HepG2 (cell line): ENCODE measurements around the gene KIF2C. TPM values are rescaled to one million over a fixed set of nuclear protein-coding genes. Genes with fewer than 3 reads are reported as not detected.

Experiments
- ATAC-seq: fragments of 200-7000 bp; cut with Tn5 transposase; 3 replicates; pipeline ENCODE4 v1.9.1; 2020; ENCODE audit warnings: mild to moderate bottlenecking, moderate library complexity
- BruUV-seq: library from RNA; stranded (reverse); fragments of 400-500 nt; replicated peaks from 2 replicates; lab custom pipeline; 2021; lab: Mats Ljungman, UMichigan
- CTCF ChIA-PET: fragments of 300-600 bp; formaldehyde crosslinking; extraction: SDS; loops from one replicate; lab custom pipeline; 2021; ENCODE audit warnings: low total read pairs, inconsistent platforms, low intra/inter-chr PET ratio; lab: Yijun Ruan, JAX
- POLR2A ChIA-PET: fragments of 350-600 bp; sonication (Branson Sonifier 250); formaldehyde crosslinking; loops from one replicate; lab custom pipeline; 2020; ENCODE audit warnings: antibody characterized with exemption, inconsistent platforms; lab: Yijun Ruan, JAX
- DNase-seq: peaks from one replicate; pipeline ENCODE4 v3.0.0-alpha.2; 2015; ENCODE audit warnings: low spot score
- FAIRE-seq: peaks from 3 replicates; lab custom pipeline; 2011; peaks lifted over from hg19 to GRCh38; lab: Jason Lieb, UNC
- H2AFZ ChIP-seq: one replicate; pipeline ENCODE4 v1.6.1; 2011; ENCODE audit warnings: low read length, inconsistent platforms
- H3K27ac ChIP-seq: fragments of 300-600 bp; 3 replicates; pipeline ENCODE4 v1.8.0; 2011; ENCODE audit warnings: mixed run types, mild to moderate bottlenecking, mixed read lengths, low read length, inconsistent platforms; ENCODE audit not compliant: insufficient read depth; ENCODE audit errors: extremely low read length
- H3K27me3 ChIP-seq, 2 experiments: fragments of 200-600 bp in 1 of 2; 2 replicates in 1 of 2; 3 replicates in 1 of 2; pipeline versions ENCODE4 v1.6.0 to v1.8.0; 2011; ENCODE audit warnings: low read length in 2 of 2, mild to moderate bottlenecking in 2 of 2, moderate library complexity in 2 of 2, inconsistent platforms in 1 of 2; ENCODE audit not compliant: insufficient read depth in 2 of 2, control insufficient read depth in 1 of 2
- H3K36me3 ChIP-seq, 2 experiments: fragments of 200-600 bp in 1 of 2; replicated peaks in 1 of 2; 2 replicates in 1 of 2; 3 replicates in 1 of 2; pipeline versions ENCODE4 v1.5.1 to v1.8.0; 2011; ENCODE audit warnings: low read length in 2 of 2, inconsistent platforms in 1 of 2; ENCODE audit not compliant: insufficient read depth in 2 of 2, control insufficient read depth in 1 of 2
- H3K4me1 ChIP-seq: 2 replicates; pipeline ENCODE4 v1.5.1; 2012; ENCODE audit warnings: low read length, inconsistent platforms; ENCODE audit not compliant: insufficient read depth
- H3K4me2 ChIP-seq: 2 replicates; pipeline ENCODE4 v1.6.0; 2011; ENCODE audit warnings: low read depth, low read length, inconsistent platforms
- H3K4me3 ChIP-seq, 3 experiments: fragments of 200-600 bp in 1 of 3; sonication (generic), shearing (Covaris generic) in 1 of 3; replicated peaks in 1 of 3; 2 replicates each; pipeline ENCODE4 v1.5.1; 2011 to 2016; ENCODE audit warnings: low read length in 3 of 3, inconsistent platforms in 2 of 3, low read depth in 2 of 3, mild to moderate bottlenecking in 2 of 3, control low read depth in 1 of 3, mixed read lengths in 1 of 3; ENCODE audit not compliant: insufficient read depth in 1 of 3
- H3K79me2 ChIP-seq: one replicate; pipeline ENCODE4 v1.6.1; 2011; ENCODE audit warnings: low read length, inconsistent platforms; ENCODE audit not compliant: insufficient read depth
- H3K9ac ChIP-seq: 2 replicates; pipeline ENCODE4 v1.6.0; 2011; ENCODE audit warnings: mild to moderate bottlenecking, low read depth, low read length, inconsistent platforms; ENCODE audit not compliant: insufficient read depth
- H3K9me3 ChIP-seq: 2 replicates; pipeline ENCODE4 v1.5.1; 2012; ENCODE audit warnings: mild to moderate bottlenecking, low read length
- H4K20me1 ChIP-seq: 2 replicates; pipeline ENCODE4 v1.6.0; 2011; ENCODE audit warnings: inconsistent platforms, mild to moderate bottlenecking, low read length, moderate library complexity; ENCODE audit not compliant: insufficient read depth
- DNMT1 ChIP-seq: sonication (generic); formaldehyde crosslinking; IDR thresholded peaks from 2 replicates; pipeline ENCODE4 v1.5.1; 2020; ENCODE audit warnings: mild to moderate bottlenecking, missing genetic modification reagents
- ELF3 ChIP-seq: IDR thresholded peaks from 2 replicates; pipeline ENCODE4 v1.6.1; 2016; ENCODE audit warnings: missing genetic modification reagents, missing compliant biosample characterization
- ELK4 ChIP-seq: sonication (generic); formaldehyde crosslinking; IDR thresholded peaks from 2 replicates; pipeline ENCODE4 v1.9.0; 2021; ENCODE audit warnings: missing genetic modification reagents, borderline replicate concordance
- HDAC1 ChIP-seq: sonication (generic); formaldehyde crosslinking; IDR thresholded peaks from 2 replicates; pipeline ENCODE4 v1.5.1; 2020; ENCODE audit warnings: mild to moderate bottlenecking, missing genetic modification reagents
- MTERF4 ChIP-seq: sonication (generic); formaldehyde crosslinking; IDR thresholded peaks from 2 replicates; pipeline ENCODE4 v1.8.0; 2023; ENCODE audit warnings: mild to moderate bottlenecking, missing genetic modification reagents
- SCMH1 ChIP-seq: sonication (generic); formaldehyde crosslinking; IDR thresholded peaks from 2 replicates; pipeline ENCODE4 v1.9.0; 2021; ENCODE audit warnings: missing genetic modification reagents, mild to moderate bottlenecking, borderline replicate concordance
- SMARCE1 ChIP-seq: fragments of 450-650 bp; IDR thresholded peaks from 2 replicates; pipeline ENCODE4 v1.6.1; 2017; ENCODE audit warnings: borderline replicate concordance
- ZNF12 ChIP-seq: sonication (generic); formaldehyde crosslinking; IDR thresholded peaks from 2 replicates; pipeline ENCODE4 v1.5.0; 2020; ENCODE audit warnings: missing genetic modification reagents
- ZNF256 ChIP-seq: sonication (generic); formaldehyde crosslinking; conservative IDR thresholded peaks from 2 replicates; pipeline ENCODE4 v1.4.0; 2020; ENCODE audit warnings: missing genetic modification reagents
- ZNF414 ChIP-seq: sonication (generic); formaldehyde crosslinking; IDR thresholded peaks from 2 replicates; pipeline ENCODE4 v1.5.0; 2020; ENCODE audit warnings: missing genetic modification reagents
- ZNF543 ChIP-seq: sonication (generic); formaldehyde crosslinking; IDR thresholded peaks from 2 replicates; pipeline ENCODE4 v1.4.0; 2020; ENCODE audit warnings: mild to moderate bottlenecking, missing genetic modification reagents
- ZNF777 ChIP-seq: sonication (generic); formaldehyde crosslinking; IDR thresholded peaks from 2 replicates; pipeline ENCODE4 v1.4.0; 2020; ENCODE audit warnings: missing genetic modification reagents
- ZSCAN20 ChIP-seq: sonication (generic); formaldehyde crosslinking; IDR thresholded peaks from 2 replicates; pipeline ENCODE4 v1.4.0; 2020; ENCODE audit warnings: missing genetic modification reagents, mild to moderate bottlenecking, borderline replicate concordance
- WGBS: methylation state at CpG from one replicate; pipeline ENCODE4 v1.1.6; 2017; ENCODE audit warnings: low lambda C conversion rate; 5-methylcytosine and 5-hydroxymethylcytosine counted together
- in situ Hi-C: cut with HindIII; loops from 2 replicates; pipeline ENCODE4 v1.10.0; 2017; ENCODE audit warnings: low pct_unique_long_range_greater_than_20kb; ENCODE audit not compliant: extremely low pct_ligation_motif_present
- intact Hi-C: fragments of 100-400 bp; cut with micrococcal nuclease; formaldehyde crosslinking; loops from one replicate; pipeline ENCODE4 v1.10.0; 2022; ENCODE audit not compliant: unreplicated experiment
- polyA plus RNA-seq, 8 experiments: library from polyadenylated mRNA; depleted of rRNA in 3 of 8; stranded (reverse) in 7 of 8; unstranded in 1 of 8; fragments of >200 nt; fragmentation: Illumina TruSeq in 4 of 8; extraction: Trizol in 4 of 8; gene quantifications; 2 replicates each; pipeline versions ENCODE4 v1.2.1 to v1.2.3, GENCODE V29; 2011 to 2016; ENCODE audit warnings: low read depth in 4 of 8, missing spikeins in 1 of 8, mixed read lengths in 1 of 8; ENCODE audit not compliant: insufficient read depth in 1 of 8
- total RNA-seq, 5 experiments: library from RNA; depleted of rRNA; stranded (reverse); fragments of >200 nt; fragmentation: Illumina TruSeq; extraction: Trizol; gene quantifications; 2 replicates each; pipeline ENCODE4 v1.2.3, GENCODE V29; 2016; ENCODE audit warnings: low read depth in 1 of 5
- TF ChIP-seq, protein P1 (sequence below): sonication (generic); formaldehyde crosslinking; IDR thresholded peaks from 2 replicates; pipeline ENCODE4 v1.4.0; 2020; ENCODE audit warnings: missing genetic modification reagents
- TF ChIP-seq, protein P2 (sequence below): sonication (generic); formaldehyde crosslinking; IDR thresholded peaks from 2 replicates; pipeline ENCODE4 v1.8.1; 2023; ENCODE audit warnings: mild to moderate bottlenecking, missing genetic modification reagents, borderline replicate concordance
- TF ChIP-seq, protein P3 (sequence below): sonication (generic); formaldehyde crosslinking; IDR thresholded peaks from 2 replicates; pipeline ENCODE4 v1.5.0; 2020; ENCODE audit warnings: mild to moderate bottlenecking, missing genetic modification reagents

KIF2C gene
- total and polyA plus RNA-seq, 2 of the 13 experiments (the other 11 are each of a cell fraction or from before 2014, with no cell fraction given): 29.7 to 53.7 TPM

GRCh38 chr1:44698138-44698537, 41.5 kb upstream of the KIF2C start:
- no peaks in the 10 kb centered on the region for H3K27me3 ChIP-seq
- CTCF ChIA-PET: no interaction called here
- WGBS: 93% methylated on average over 3 of the region's 3 CpGs
- BruUV-seq: no TSS peak
- DNase-seq: no peak
- H3K79me2 ChIP-seq: no peaks in the 10 kb centered on the region
- no peak overlapping the region for H3K4me2 ChIP-seq
- ATAC-seq: no peak
- in situ Hi-C loops (no loop called here), intact Hi-C loops (no loop called here)
- H3K9me3 ChIP-seq: no peaks in the 10 kb centered on the region
- no peaks in the 10 kb centered on the region for H3K36me3 ChIP-seq
- H4K20me1 ChIP-seq: no peaks in the 10 kb centered on the region
- POLR2A ChIA-PET: interaction anchor here (3.0 kb wide), 1 partner anchor 24 kb away, joined by 14 read pairs; no protein-coding TSS in a partner anchor
- H3K27ac ChIP-seq: no peak overlapping the region
- no peak for FAIRE-seq
- peaks cover 60% of the 10 kb centered on the region for H3K4me1 ChIP-seq
- H2AFZ ChIP-seq: no peak overlapping the region
- H3K4me3 ChIP-seq: no peak overlapping the region
- no peak overlapping the region for H3K9ac ChIP-seq
- no peak for TF ChIP-seq ZNF543 (CRISPR knock-in tag)
- no peak for TF ChIP-seq ZSCAN20 (CRISPR knock-in tag)
- TF ChIP-seq ZNF414 (CRISPR knock-in tag): no peak
- no peak for TF ChIP-seq ZNF256 (CRISPR knock-in tag)
- TF ChIP-seq, protein P1, sequence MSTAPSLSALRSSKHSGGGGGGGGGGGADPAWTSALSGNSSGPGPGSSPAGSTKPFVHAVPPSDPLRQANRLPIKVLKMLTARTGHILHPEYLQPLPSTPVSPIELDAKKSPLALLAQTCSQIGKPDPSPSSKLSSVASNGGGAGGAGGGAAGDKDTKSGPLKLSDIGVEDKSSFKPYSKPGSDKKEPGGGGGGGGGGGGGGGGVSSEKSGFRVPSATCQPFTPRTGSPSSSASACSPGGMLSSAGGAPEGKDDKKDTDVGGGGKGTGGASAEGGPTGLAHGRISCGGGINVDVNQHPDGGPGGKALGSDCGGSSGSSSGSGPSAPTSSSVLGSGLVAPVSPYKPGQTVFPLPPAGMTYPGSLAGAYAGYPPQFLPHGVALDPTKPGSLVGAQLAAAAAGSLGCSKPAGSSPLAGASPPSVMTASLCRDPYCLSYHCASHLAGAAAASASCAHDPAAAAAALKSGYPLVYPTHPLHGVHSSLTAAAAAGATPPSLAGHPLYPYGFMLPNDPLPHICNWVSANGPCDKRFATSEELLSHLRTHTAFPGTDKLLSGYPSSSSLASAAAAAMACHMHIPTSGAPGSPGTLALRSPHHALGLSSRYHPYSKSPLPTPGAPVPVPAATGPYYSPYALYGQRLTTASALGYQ (CRISPR knock-in tag): no peak
- no peak for TF ChIP-seq ZNF12 (CRISPR knock-in tag)
- TF ChIP-seq, protein P2, sequence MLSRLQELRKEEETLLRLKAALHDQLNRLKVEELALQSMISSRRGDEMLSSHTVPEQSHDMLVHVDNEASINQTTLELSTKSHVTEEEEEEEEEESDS (CRISPR knock-in tag): no peak
- no peak for TF ChIP-seq SMARCE1
- TF ChIP-seq ELK4 (CRISPR knock-in tag): no peak
- no peak for TF ChIP-seq ELF3 (CRISPR knock-in tag)
- TF ChIP-seq, protein P3, sequence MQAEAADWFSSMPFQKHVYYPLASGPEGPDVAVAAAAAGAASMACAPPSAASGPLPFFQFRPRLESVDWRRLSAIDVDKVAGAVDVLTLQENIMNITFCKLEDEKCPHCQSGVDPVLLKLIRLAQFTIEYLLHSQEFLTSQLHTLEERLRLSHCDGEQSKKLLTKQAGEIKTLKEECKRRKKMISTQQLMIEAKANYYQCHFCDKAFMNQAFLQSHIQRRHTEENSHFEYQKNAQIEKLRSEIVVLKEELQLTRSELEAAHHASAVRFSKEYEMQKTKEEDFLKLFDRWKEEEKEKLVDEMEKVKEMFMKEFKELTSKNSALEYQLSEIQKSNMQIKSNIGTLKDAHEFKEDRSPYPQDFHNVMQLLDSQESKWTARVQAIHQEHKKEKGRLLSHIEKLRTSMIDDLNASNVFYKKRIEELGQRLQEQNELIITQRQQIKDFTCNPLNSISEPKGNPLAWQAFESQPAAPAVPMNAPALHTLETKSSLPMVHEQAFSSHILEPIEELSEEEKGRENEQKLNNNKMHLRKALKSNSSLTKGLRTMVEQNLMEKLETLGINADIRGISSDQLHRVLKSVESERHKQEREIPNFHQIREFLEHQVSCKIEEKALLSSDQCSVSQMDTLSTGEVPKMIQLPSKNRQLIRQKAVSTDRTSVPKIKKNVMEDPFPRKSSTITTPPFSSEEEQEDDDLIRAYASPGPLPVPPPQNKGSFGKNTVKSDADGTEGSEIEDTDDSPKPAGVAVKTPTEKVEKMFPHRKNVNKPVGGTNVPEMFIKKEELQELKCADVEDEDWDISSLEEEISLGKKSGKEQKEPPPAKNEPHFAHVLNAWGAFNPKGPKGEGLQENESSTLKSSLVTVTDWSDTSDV (CRISPR knock-in tag): no peak
- TF ChIP-seq MTERF4 (CRISPR knock-in tag): no peak
- TF ChIP-seq SCMH1 (CRISPR knock-in tag): no peak
- TF ChIP-seq DNMT1: no peak
- TF ChIP-seq ZNF777 (CRISPR knock-in tag): no peak
- TF ChIP-seq HDAC1 (CRISPR knock-in tag): no peak
